ACC112 (cell line): ENCODE data around the gene SLC25A18.
"Not testable (repeated sequence)": the region's sequence is repeated elsewhere in the genome, so short reads cannot be mapped to it uniquely, and the experiment has no call there.

Experiments
- H2AFZ ChIP-seq: fragments of 200-600 bp; sonication (generic); one replicate; pipeline ENCODE4 v1.6.0; 2017; ENCODE audit warnings: antibody characterized with exemption, low read length; ENCODE audit not compliant: unreplicated experiment
- H3K27ac ChIP-seq: fragments of 200-600 bp; sonication (generic); 2 replicates; pipeline ENCODE4 v1.5.1; 2014; ENCODE audit warnings: low read depth, mild to moderate bottlenecking, antibody characterized with exemption, low read length, moderate library complexity
- H3K27me3 ChIP-seq: fragments of 200-600 bp; sonication (generic); 2 replicates; pipeline ENCODE4 v1.6.1; 2014; ENCODE audit warnings: mild to moderate bottlenecking, antibody characterized with exemption, low read length, moderate library complexity, mixed read lengths; ENCODE audit not compliant: insufficient read depth
- H3K36me3 ChIP-seq: fragments of 200-600 bp; sonication (generic); 2 replicates; pipeline ENCODE4 v1.6.1; 2016; ENCODE audit warnings: mild to moderate bottlenecking, antibody characterized with exemption, low read length, moderate library complexity, mixed read lengths; ENCODE audit not compliant: insufficient read depth
- H3K4me1 ChIP-seq: fragments of 200-600 bp; sonication (generic); one replicate; pipeline ENCODE4 v1.6.1; 2016; ENCODE audit warnings: low read length, mixed read lengths; ENCODE audit not compliant: insufficient read depth, unreplicated experiment, control insufficient read depth
- H3K4me3 ChIP-seq: fragments of 200-600 bp; sonication (generic); 2 replicates; pipeline ENCODE4 v1.5.1; 2014; ENCODE audit warnings: mild to moderate bottlenecking, low read depth, low read length
- H3K79me2 ChIP-seq: fragments of 200-600 bp; sonication (generic); one replicate; pipeline ENCODE4 v1.6.0; 2016; ENCODE audit warnings: low read length; ENCODE audit not compliant: control insufficient read depth, unreplicated experiment, insufficient read depth

SLC25A18 gene

DNA sequence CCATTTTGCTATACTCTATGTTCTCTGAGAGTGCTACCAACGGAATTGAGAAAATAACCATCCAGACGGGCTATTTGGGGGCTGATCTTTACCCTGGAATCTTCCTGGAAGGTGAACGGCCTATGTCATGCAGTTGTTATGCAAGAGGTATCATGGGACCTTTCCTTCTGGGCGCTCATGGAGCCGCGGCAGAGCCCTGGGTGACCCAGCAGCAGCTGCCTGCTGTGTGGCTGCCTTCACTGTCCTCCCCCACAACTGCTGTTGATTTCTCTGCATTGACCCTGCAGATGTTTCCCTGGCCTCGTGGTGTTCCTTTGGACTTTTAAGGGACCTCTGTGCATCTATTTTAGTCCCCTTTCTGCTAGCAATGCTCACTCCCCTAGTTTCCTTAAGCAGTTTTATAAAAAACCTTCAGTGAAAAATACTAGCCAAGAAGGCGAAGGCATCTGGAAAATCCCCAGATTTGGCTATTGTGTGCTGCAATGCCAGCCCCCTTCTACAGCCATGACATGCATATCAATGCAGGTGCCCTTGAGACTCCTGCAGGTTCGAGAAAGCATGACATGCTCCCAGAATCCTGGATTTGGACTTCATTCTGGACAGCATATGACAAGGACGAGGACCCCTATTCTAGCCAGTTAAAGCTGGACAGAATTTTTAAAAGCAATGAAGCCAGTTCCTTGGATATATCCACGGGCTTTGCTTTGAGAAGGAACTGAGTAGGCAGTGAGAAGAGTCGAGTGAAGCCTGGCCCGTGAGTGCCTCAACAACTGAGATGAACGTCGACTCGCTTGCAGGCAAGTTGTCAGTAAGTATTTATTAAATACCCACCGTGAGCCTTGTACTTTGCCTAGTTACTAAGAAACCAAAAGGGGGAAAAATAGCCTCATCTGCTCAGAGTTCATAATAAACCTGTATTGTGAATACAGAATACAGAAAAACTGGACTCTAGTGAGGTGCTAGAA is at the start of gene SLC25A18:
Gene SLC25A18, plus strand, starts transcription at position 593 of the 965 bp plus-strand sequence. CDS start 16,447 bp downstream, outside the sequence.
- H3K79me2 ChIP-seq = no peaks in the 10 kb centered on the region
- no peaks in the 10 kb centered on the region for H3K27me3 ChIP-seq
- H3K4me3 ChIP-seq = no peak within 1 kb of the TSS
- no peak within 1 kb of the TSS for H3K27ac ChIP-seq
- peaks cover 10% of the 10 kb centered on the region for H3K4me1 ChIP-seq
- no peaks in the 10 kb centered on the region for H3K36me3 ChIP-seq
- H2AFZ ChIP-seq = peak within 1 kb of the TSS; percentile 60

DNA sequence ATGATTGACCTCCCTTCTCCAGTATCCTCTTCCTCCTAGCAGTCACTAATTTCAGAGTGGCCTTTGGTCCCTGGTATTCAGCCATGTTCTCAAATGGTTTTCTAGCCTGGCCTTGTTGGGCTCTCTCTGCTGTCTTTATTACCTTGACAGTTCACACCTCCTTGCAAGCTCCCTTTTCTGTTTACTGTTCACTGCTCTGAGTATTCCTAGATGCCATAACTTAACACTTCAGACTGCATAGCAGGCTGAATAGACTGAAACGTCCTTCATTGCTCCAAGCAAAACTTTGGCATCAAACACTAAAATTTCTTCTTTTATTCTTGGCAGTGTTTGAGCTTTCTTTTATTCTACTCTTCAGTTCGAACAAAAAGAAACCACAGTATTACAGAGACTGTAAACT is 49.7 kb upstream of the SLC25A18 start:
- Histone ChIP-seq H2AFZ (no peak overlapping the region), H3K79me2 (no peaks in the 10 kb centered on the region), H3K27ac (no peak overlapping the region), H3K27me3 (no peaks in the 10 kb centered on the region; the same call in 1 of the 2 replicates), H3K4me1 (no peaks in the 10 kb centered on the region), H3K4me3 (no peak overlapping the region), H3K36me3 (no peaks in the 10 kb centered on the region)

DNA sequence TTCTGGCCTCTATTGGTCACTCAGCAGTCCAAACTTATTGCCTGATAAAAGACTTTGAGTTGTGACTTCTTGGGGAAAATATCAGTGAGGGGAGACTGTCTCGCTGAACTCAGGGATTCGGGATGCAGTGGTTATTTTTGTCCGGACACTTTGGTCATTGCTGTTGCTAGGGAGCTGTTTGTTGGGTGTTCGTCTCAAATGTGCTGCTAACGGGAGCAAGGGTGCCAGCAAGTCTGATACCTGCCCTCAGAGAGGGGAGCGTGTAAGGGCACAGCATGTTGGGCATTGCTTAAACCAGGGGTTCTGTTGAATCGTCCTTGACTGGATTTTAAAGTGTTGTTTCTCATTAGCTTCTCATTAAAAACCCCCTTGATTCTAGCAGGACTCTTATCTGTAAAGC is 49.2 kb upstream of the SLC25A18 start:
- H3K27me3 ChIP-seq = no peaks in the 10 kb centered on the region; the same call in 1 of the 2 replicates
- H3K27ac ChIP-seq = no peak overlapping the region
- no peak overlapping the region for H2AFZ ChIP-seq
- no peaks in the 10 kb centered on the region for H3K4me1 ChIP-seq
- H3K4me3 ChIP-seq = no peak overlapping the region
- H3K79me2 ChIP-seq = no peaks in the 10 kb centered on the region
- no peaks in the 10 kb centered on the region for H3K36me3 ChIP-seq

GRCh38 chr22:17518406-17518805 is 44.9 kb upstream of the SLC25A18 start:
- H3K27me3 ChIP-seq = no peaks in the 10 kb centered on the region
- H3K4me3 ChIP-seq = no peak overlapping the region
- no peaks in the 10 kb centered on the region for H3K4me1 ChIP-seq
- H2AFZ ChIP-seq = no peak overlapping the region
- no peaks in the 10 kb centered on the region for H3K36me3 ChIP-seq
- H3K79me2 ChIP-seq = no peaks in the 10 kb centered on the region
- no peak overlapping the region for H3K27ac ChIP-seq

DNA sequence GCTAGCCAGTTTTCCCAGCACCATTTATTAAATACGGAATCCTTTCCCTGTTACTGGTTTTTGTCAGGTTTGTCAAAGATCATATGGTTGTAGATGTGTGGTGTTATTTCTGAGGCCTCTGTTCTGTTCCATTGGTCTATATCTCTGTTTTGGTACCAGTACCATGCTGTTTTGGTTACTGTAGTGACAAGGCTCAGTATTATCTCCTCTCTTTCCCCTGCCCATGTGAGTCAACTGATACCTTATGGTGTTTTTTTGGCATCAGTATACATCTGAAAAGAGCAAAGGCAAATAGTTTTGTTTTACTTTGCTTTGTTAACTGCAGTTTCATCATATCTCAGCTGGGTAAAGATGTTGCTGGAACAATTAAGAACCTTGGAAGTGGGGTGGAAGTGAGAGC is 41.3 kb upstream of the SLC25A18 start:
- H3K79me2 ChIP-seq, H3K4me3 ChIP-seq, H3K27me3 ChIP-seq, H3K4me1 ChIP-seq, H2AFZ ChIP-seq, H3K27ac ChIP-seq, H3K36me3 ChIP-seq: not testable (repeated sequence)

GRCh38 chr22:17523925-17524324 is 39.4 kb upstream of the SLC25A18 start:
- Histone ChIP-seq H3K27me3 (no peaks in the 10 kb centered on the region), H3K79me2 (no peaks in the 10 kb centered on the region), H3K36me3 (no peaks in the 10 kb centered on the region), H2AFZ (no peak overlapping the region), H3K4me1 (no peaks in the 10 kb centered on the region), H3K4me3 (no peak overlapping the region), H3K27ac (no peak overlapping the region)

DNA sequence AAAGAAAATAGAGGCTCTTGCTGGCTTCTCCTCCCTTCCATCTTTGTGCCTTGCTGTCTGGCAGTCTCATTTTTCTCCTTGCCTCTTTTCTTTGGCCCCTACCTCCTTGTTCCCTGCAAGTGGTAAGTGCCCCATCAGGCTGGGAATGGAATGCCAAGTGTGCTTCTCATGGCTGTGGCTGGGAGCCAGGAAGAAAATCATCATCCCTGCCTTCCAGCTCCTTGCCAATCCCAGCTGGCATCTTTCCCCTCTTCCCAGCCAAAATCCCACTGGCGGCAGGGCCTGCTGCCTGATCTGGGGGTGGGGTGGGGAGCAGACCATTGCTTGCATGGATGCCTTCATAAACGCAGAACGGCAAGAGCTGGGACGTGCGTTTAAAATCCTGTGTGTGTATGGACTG is 27.0 kb upstream of the SLC25A18 start:
- no peak overlapping the region for H2AFZ ChIP-seq
- no peaks in the 10 kb centered on the region for H3K36me3 ChIP-seq
- H3K4me1 ChIP-seq = no peaks in the 10 kb centered on the region

DNA sequence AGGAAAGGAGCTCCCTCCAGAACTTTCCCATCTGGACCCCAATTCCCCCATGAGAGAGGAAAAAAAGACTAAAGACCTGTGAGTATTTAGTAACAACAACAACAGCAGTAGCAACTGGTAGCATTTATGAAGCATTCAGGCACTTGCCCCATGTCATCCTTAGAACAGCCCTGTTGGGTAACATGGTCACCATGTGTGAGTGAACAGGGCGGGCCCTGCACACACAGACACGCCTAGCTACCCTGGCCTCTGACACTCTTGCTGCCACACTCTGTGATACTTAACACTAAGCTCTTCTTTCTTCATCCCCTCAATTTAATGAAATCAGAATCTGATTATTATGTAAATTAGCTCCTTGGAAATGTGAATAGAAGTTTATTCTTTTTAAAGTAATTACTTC is 26.1 kb upstream of the SLC25A18 start:
- H3K36me3 ChIP-seq = no peaks in the 10 kb centered on the region
- no peaks in the 10 kb centered on the region for H3K27me3 ChIP-seq
- no peak overlapping the region for H3K4me3 ChIP-seq
- H3K79me2 ChIP-seq = no peaks in the 10 kb centered on the region
- no peak overlapping the region for H3K27ac ChIP-seq
- no peaks in the 10 kb centered on the region for H3K4me1 ChIP-seq
- no peak overlapping the region for H2AFZ ChIP-seq

More for the DNA sequence above, 27.0 kb upstream of the SLC25A18 start:
- no peak overlapping the region for H3K4me3 ChIP-seq
- no peak overlapping the region for H3K27ac ChIP-seq
- H3K79me2 ChIP-seq = no peaks in the 10 kb centered on the region
- H3K27me3 ChIP-seq = no peaks in the 10 kb centered on the region

DNA sequence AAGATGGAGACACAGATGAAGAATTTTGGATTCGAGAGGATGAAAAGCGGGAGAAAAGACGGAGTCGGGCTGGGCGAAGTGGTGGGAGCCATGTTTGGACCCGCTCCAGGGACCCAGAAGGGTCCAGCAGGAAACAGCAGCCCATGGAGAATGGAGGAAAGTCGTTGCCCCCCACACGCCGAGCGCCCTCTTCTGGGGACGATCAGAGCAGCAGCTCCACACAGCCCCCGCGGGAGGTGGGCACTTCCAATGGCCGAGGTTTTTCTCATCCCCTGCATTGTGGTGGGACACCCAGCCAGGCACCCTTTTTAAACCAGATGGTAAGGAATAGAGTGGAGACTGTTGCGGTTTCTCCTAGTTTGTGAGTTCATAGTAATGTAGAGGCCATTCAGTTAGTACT is 22.8 kb upstream of the SLC25A18 start:
- no peaks in the 10 kb centered on the region for H3K79me2 ChIP-seq
- H3K4me1 ChIP-seq = no peaks in the 10 kb centered on the region
- no peaks in the 10 kb centered on the region for H3K27me3 ChIP-seq
- no peak overlapping the region for H2AFZ ChIP-seq
- H3K4me3 ChIP-seq = no peak overlapping the region
- H3K36me3 ChIP-seq = no peaks in the 10 kb centered on the region
- no peak overlapping the region for H3K27ac ChIP-seq

DNA sequence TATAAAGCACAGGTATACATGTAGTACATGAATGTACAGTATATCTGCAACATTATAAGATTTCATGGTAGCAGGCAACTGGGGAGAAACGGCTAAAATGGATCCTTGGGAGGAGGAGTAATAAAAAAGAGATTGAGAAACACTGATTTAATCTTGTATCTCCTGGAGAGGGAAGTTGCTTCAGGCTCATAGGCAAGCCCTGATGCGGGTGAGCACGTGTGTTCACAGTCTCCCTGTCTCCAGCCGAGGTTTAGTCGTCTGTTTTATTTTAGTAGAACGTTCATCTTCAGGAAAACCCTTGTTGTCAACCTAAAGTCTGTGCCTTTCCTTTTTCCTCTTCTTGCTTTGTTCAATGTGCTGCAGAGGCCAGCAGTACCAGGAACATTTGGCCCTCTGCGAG is 21.8 kb upstream of the SLC25A18 start:
- Histone ChIP-seq H3K4me3 (no peak overlapping the region), H3K27me3 (no peaks in the 10 kb centered on the region), H3K4me1 (no peaks in the 10 kb centered on the region), H3K79me2 (no peaks in the 10 kb centered on the region), H3K36me3 (no peaks in the 10 kb centered on the region), H2AFZ (no peak overlapping the region), H3K27ac (no peak overlapping the region)

GRCh38 chr22:17542452-17542851 is 20.8 kb upstream of the SLC25A18 start:
- no peak overlapping the region for H3K27ac ChIP-seq
- no peak overlapping the region for H3K4me3 ChIP-seq
- H3K79me2 ChIP-seq = no peaks in the 10 kb centered on the region
- H3K4me1 ChIP-seq = no peaks in the 10 kb centered on the region
- H3K36me3 ChIP-seq = no peaks in the 10 kb centered on the region
- H3K27me3 ChIP-seq = no peaks in the 10 kb centered on the region
- no peak overlapping the region for H2AFZ ChIP-seq
